ENCODE measurements around the gene CNTN3.

DNA sequence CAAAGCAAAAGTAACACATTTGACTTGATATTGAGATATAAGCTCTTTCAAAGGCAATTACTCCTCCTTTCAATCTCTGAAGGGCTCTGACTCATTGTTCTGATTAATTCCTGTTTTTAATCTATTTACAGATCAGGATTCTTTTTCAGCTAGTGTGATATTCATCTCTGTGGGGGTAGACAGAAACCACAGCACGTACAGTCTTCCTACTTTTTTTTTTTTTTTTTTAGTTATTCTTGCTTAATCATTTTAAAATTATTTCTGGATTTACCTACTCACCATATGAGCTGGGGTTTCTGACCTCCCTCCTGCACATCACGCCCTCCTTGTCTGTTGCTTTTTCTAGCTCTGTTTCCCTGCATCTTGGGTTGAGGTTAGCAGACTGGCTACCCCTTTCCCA, 1.4 kb downstream of the CNTN3 start:
- TF ChIP-seq, protein P1, sequence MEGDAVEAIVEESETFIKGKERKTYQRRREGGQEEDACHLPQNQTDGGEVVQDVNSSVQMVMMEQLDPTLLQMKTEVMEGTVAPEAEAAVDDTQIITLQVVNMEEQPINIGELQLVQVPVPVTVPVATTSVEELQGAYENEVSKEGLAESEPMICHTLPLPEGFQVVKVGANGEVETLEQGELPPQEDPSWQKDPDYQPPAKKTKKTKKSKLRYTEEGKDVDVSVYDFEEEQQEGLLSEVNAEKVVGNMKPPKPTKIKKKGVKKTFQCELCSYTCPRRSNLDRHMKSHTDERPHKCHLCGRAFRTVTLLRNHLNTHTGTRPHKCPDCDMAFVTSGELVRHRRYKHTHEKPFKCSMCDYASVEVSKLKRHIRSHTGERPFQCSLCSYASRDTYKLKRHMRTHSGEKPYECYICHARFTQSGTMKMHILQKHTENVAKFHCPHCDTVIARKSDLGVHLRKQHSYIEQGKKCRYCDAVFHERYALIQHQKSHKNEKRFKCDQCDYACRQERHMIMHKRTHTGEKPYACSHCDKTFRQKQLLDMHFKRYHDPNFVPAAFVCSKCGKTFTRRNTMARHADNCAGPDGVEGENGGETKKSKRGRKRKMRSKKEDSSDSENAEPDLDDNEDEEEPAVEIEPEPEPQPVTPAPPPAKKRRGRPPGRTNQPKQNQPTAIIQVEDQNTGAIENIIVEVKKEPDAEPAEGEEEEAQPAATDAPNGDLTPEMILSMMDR (IDR thresholded peaks at IDR 0.05), result no peak
- TF ChIP-seq POLR2AphosphoS5 (IDR thresholded peaks at IDR 0.05), result no peak
- no peak for TF ChIP-seq POLR2A (IDR thresholded peaks at IDR 0.05)
- TF ChIP-seq EP300 (IDR thresholded peaks at IDR 0.05), result no peak

Data from gastroesophageal sphincter (tissue), 3 donors.